ENCODE measurements around the gene FYB2. TPM values are rescaled to one million over a fixed set of nuclear protein-coding genes. Genes with fewer than 3 reads are reported as not detected.

The FYB2 gene
- total RNA-seq, 1 experiment from 2014 or later: not detected

DNA sequence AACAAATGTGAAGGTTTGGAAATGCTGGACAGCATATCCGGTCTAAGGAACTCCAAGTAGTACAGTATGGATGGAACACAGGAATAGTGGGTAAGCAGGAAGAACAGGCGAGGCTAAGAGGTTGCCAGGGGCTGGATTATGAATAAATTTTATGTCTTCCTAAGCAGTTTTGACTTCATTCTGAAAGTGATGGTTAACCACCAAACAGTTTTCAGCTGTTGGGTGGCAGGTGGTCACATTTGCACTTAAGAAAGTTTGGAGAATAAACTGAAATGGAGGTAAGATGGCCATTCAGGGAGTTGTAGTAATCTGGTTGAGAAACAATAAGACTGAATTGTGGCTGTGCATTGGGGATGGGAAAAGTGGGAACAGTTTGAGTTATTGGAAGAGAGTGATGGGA lies 90.2 kb downstream of the FYB2 start:
- ChIA-PET CTCF (no interaction called here), POLR2A (no interaction called here), RAD21 (ENCODE audit: low non-redundant PET in 1 of 2, low total read pairs in 2 of 2, uncharacterized antibody in 2 of 2, unreplicated experiment in 2 of 2) (no interaction called here)
- Histone ChIP-seq H3K79me2 (ENCODE audit: insufficient read depth, low read length) (no peaks in the 10 kb centered on the region), H4K20me1 (ENCODE audit: insufficient read depth) (no peaks in the 10 kb centered on the region), H3K4me2 (ENCODE audit: low read length) (no peak overlapping the region), H3K9me3 (ENCODE audit: control insufficient read depth in 1 of 2, insufficient read depth in 1 of 2, low read depth in 1 of 2, low read length in 2 of 2) (no peaks in the 10 kb centered on the region), H3K27me3 (ENCODE audit: insufficient read depth, low read length) (0 out of 2 replicates have a peak, but pooled peaks cover 6% of the 10 kb centered on the region), H3K4me1 (ENCODE audit: control insufficient read depth in 1 of 2, insufficient read depth in 2 of 2, low read length in 2 of 2) (no peaks in the 10 kb centered on the region), H3K27ac (ENCODE audit: low read depth, low read length) (no peak overlapping the region), H2AFZ (ENCODE audit: low read depth, low read length, poor library complexity, severe bottlenecking) (no peak overlapping the region), H3K9me2 (ENCODE audit: insufficient read depth) (no peaks in the 10 kb centered on the region), H3K36me3 (ENCODE audit: control insufficient read depth in 1 of 2, insufficient read depth in 2 of 2, low read length in 2 of 2) (no peaks in the 10 kb centered on the region), H3K4me3 (replicated peaks in 1 of 2; ENCODE audit: low read depth in 1 of 2, low read length in 2 of 2) (no peak overlapping the region), H3K9ac (ENCODE audit: low read length) (no peak overlapping the region)
- ATAC-seq (no peak), DNase-seq (ENCODE audit: low read depth, low spot score) (no peak)
- TF ChIP-seq POLR2A (IDR thresholded peaks at IDR 0.05; ENCODE audit: borderline replicate concordance, extremely low read depth, insufficient read depth, insufficient read length) (no peak), TCF7L2 (IDR thresholded peaks at IDR 0.05; ENCODE audit: borderline replicate concordance, extremely low read depth, insufficient read depth, insufficient read length) (no peak), EGR1 (IDR thresholded peaks at IDR 0.05; ENCODE audit: low read depth) (no peak), JUND (IDR thresholded peaks at IDR 0.05) (no peak), SRF (IDR thresholded peaks at IDR 0.05; ENCODE audit: low read depth) (no peak), CTCF (IDR thresholded peaks at IDR 0.05 in 2 of 3, conservative IDR thresholded peaks at IDR 0.05 in 1 of 3; ENCODE audit: borderline replicate concordance in 1 of 3, insufficient read depth in 1 of 3, low read depth in 2 of 3, low read length in 2 of 3) (no peak), SIN3A (IDR thresholded peaks at IDR 0.05; ENCODE audit: low read depth) (no peak)
- TF ChIP-seq, protein P1, sequence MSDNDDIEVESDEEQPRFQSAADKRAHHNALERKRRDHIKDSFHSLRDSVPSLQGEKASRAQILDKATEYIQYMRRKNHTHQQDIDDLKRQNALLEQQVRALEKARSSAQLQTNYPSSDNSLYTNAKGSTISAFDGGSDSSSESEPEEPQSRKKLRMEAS (IDR thresholded peaks at IDR 0.05): no peak
- intact Hi-C loops (cut with micrococcal nuclease): no loop called here
- no TSS peak for BruUV-seq (replicated peaks)

GRCh38 chr1:56726706-56727105 lies 92.5 kb downstream of the FYB2 start:
- ChIA-PET CTCF (no interaction called here), POLR2A (no interaction called here), RAD21 (ENCODE audit: low non-redundant PET in 1 of 2, low total read pairs in 2 of 2, uncharacterized antibody in 2 of 2, unreplicated experiment in 2 of 2) (no interaction called here)
- no peak overlapping the region for H3K4me2 ChIP-seq (ENCODE audit: low read length)
- no peak overlapping the region for H2AFZ ChIP-seq (ENCODE audit: low read depth, low read length, poor library complexity, severe bottlenecking)
- DNase-seq (ENCODE audit: low read depth, low spot score) (no peak), ATAC-seq (no peak)
- peaks cover 16% of the 10 kb centered on the region; the same call in 1 of the 2 replicates for H3K27me3 ChIP-seq (ENCODE audit: insufficient read depth, low read length)
- H3K4me3 ChIP-seq (replicated peaks in 1 of 2; ENCODE audit: low read depth in 1 of 2, low read length in 2 of 2): no peak overlapping the region
- no TSS peak for BruUV-seq (replicated peaks)
- intact Hi-C loops (cut with micrococcal nuclease): no loop called here
- H3K9me3 ChIP-seq (ENCODE audit: control insufficient read depth in 1 of 2, insufficient read depth in 1 of 2, low read depth in 1 of 2, low read length in 2 of 2): no peaks in the 10 kb centered on the region
- H3K9me2 ChIP-seq (ENCODE audit: insufficient read depth): no peaks in the 10 kb centered on the region
- H3K36me3 ChIP-seq (ENCODE audit: control insufficient read depth in 1 of 2, insufficient read depth in 2 of 2, low read length in 2 of 2): no peaks in the 10 kb centered on the region
- H3K27ac ChIP-seq (ENCODE audit: low read depth, low read length): no peak overlapping the region
- H3K79me2 ChIP-seq (ENCODE audit: insufficient read depth, low read length): no peaks in the 10 kb centered on the region
- H3K4me1 ChIP-seq (ENCODE audit: control insufficient read depth in 1 of 2, insufficient read depth in 2 of 2, low read length in 2 of 2): no peaks in the 10 kb centered on the region
- no peak overlapping the region for H3K9ac ChIP-seq (ENCODE audit: low read length)
- H4K20me1 ChIP-seq (ENCODE audit: insufficient read depth): no peaks in the 10 kb centered on the region
- TF ChIP-seq ATF3 (IDR thresholded peaks at IDR 0.05) (no peak), EGR1 (IDR thresholded peaks at IDR 0.05; ENCODE audit: low read depth) (no peak), CEBPB (IDR thresholded peaks at IDR 0.05; ENCODE audit: low read depth) (no peak), ZFX (IDR thresholded peaks at IDR 0.05) (no peak), YY1 (IDR thresholded peaks at IDR 0.05; ENCODE audit: extremely low read depth, insufficient replicate concordance, low read depth, low read length) (no peak), SRF (IDR thresholded peaks at IDR 0.05; ENCODE audit: low read depth) (no peak), ZBTB33 (IDR thresholded peaks at IDR 0.05; ENCODE audit: extremely low read depth, insufficient replicate concordance, low read length) (no peak), CBX3 (IDR thresholded peaks at IDR 0.05; ENCODE audit: low read depth) (no peak), TCF7L2 (IDR thresholded peaks at IDR 0.05; ENCODE audit: borderline replicate concordance, extremely low read depth, insufficient read depth, insufficient read length) (no peak)
